Measurements from ENCODE around the gene MKNK2. TPM values are rescaled to one million over a fixed set of nuclear protein-coding genes. Genes with fewer than 3 reads are reported as not detected.
"Not testable (repeated sequence)": the region's sequence is repeated elsewhere in the genome, so short reads cannot be mapped to it uniquely, and the experiment has no call there.

The MKNK2 gene
- polyA plus RNA-seq, 5 donors: 51.7 to 124 (median 77.8) TPM

GRCh38 chr19:2034253-2034652 lies 16.8 kb downstream of the MKNK2 start:
- not testable (repeated sequence) for DNase-seq

DNA sequence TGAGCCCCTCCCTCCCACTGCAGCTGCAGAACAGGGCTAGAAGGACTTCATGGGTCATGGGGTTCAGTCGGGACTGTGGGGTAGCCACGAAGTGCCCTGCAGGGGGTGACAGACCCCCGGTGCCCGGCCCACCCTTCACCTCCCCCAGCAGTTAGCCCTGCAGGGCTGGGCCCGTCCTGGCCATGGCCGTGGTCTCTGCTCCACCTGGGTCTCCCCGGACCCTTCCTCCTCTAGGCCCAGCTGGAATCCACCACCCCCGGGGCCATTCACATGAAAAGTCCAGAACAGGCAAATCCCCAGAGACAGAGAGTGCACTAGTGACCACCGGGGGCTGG lies 17.3 kb downstream of the MKNK2 start:
- DNase-seq: no peak

GRCh38 chr19:2033115-2033824 lies 17.8 kb downstream of the MKNK2 start:
- no peak for DNase-seq

GRCh38 chr19:2032296-2032941 lies 18.6 kb downstream of the MKNK2 start:
- peak; percentile 82 to 83 for DNase-seq

- DNase-seq: peak in 1 of 2 donors; percentile 55
Observed at GRCh38 chr19:2027361-2027760, 23.7 kb downstream of the MKNK2 start.

- DNase-seq: no peak
Observed at GRCh38 chr19:2026770-2027169, 24.3 kb downstream of the MKNK2 start.

DNA sequence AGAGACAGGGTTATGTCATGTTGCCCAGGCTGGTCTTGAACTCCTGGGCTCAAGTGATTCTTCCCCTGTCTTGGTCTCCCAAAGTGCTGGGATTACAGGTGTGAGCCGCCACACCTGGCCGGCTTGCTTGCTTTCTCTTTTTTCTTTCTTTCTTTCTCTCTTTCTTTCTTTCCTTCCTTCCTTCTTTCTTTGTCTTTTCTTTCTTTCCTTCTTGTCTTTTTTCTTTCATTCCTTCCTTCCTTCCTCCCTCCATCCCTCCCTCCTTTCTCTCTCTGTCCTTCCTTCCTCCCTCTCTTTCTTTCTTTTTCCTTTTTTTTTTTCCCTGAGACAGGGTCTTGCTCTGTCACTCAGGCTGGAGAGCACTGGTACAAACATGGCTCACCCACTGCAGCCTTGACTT lies 28.8 kb downstream of the MKNK2 start:
- DNase-seq: no peak

DNA sequence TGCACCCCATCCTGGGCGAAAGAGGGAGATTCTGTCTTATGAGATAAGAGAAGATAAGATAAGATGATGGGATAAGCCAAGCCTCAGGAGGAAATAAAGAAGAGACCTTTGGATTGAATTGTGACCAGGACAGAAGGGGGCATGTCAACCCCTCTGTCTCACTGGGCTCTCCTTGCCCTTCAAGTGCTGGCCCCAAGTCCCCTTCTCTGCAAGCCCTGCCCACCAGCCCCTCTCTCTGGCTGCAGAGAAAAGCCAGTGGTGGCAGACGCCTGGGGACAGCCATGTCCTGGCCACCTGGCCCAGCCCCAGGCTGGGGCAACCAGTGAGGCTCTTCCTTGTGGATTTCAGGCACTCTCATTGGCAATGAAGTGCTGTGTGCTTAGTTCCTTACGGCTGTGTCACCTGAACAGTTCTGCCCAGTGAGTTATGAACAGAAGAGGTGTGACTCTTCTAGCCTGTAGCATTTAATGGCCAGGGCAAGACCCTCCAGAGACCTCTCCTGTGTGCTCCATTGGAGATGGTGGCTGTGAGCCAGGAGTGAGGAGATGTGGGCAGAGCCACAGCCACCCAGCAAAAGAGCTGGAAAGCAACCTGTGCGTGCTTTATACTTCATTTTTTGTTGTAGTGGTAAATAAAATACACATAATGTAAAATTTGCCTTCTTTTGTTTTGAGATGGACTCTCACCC lies 29.4 kb downstream of the MKNK2 start:
- no peak for DNase-seq

GRCh38 chr19:2018752-2019151 lies 32.3 kb downstream of the MKNK2 start:
- DNase-seq: no peak

- peak; percentile 56 to 61 for DNase-seq
Observed at GRCh38 chr19:2016041-2016807, 34.8 kb downstream of the MKNK2 start.

- peak; percentile 63 to 71 for DNase-seq
Observed at GRCh38 chr19:2015608-2015950, 35.5 kb downstream of the MKNK2 start, which contains the start of gene BTBD2. Gene BTBD2, minus strand, starts transcription at chr19:2015714. Its CDS starts 11 bp downstream, at chr19:2015703.

- no peak for DNase-seq
Observed at GRCh38 chr19:2014731-2015607, 36.1 kb downstream of the MKNK2 start.

DNA sequence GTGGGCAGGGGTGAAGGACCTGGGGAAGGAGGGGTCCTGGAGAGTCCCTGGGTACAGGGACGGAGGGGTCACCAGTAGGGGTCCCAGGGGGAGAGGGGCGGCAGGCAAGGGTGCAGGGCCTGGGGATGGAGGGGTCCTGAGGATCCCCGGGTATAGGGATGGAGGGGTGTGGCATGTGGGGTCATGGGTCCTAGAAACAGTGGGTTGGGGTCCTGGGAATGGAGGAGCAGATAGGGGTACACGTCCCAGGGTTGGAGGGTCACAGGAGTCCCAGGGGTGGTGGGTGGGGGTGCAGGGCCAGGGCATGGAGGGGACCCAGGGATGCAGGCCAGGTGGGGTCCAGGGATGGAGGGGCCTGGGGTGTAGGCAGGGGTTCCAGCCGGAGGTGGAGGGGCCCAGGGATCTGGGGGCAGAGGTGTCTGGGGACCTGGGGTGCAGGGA lies 36.9 kb downstream of the MKNK2 start:
- DNase-seq: no peak

DNA sequence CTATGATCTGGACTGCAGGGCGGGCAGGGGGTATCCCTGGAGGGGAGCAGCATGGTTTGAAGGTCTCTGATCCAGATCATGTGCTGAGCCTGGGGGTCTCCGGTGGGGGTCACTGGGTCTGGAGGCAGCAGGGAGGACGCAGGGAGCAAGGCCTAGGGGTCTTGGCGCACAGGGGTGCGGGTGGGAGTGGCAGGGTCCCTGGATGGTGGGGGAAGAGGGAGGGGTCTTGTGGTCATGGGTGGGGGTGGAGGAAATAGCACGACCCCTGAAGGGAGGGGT lies 37.4 kb downstream of the MKNK2 start:
- no peak for DNase-seq

DNA sequence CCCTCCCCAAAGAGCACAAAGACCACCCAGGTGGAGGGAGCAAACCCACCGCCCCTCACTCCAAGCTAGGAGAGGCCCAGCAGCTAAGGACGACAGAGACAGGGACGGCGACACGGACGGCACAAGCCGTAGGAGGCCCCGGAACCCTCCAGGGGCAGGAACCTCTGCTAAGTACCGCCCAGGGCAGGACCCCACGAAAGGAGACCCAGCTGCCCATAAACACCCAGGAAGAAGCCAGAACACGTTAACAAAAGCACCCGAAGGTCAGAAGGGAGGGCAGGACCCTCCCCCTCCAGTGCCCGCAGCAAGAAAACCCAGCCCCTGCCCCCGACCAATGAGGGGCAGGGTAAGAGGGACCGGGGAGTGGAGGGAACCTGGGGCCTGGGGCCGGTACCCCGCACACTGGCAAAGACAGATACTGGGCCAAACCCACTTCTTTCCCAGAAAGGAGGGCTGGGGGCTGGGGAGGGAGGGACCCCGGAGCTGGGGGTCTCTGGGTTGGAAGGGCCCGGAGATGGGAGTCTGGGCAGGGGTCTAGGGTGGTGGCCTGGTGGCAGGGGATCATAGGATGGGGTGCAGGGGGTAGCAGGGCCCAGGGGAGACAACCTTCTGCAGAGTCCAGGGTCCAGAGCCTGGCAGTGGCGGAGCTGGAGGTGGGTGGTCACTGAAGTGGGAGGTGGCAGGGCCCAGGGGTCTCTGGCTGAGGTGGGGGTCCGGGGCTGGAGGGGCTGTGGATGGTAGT lies 37.9 kb downstream of the MKNK2 start:
- DNase-seq: no peak

DNA sequence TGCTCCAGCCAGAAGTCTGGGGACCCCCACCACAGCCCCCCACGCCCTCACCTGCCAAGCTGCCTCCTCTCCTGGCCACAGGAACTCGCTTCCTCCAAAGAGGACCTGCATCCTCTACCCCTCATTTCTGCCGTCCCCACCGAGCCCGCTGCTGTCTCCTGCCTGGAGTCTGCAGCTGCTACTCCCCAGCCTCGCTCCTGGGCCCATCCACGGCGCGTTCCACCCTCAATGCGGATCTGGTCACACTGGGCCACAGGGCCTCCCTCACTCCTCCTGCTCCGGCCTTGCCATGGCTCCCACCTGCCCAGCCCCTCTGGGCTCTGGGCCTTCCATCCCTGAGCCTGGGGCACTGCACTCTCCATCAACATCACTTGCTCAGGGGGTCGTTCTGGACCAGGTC lies 39.9 kb downstream of the MKNK2 start:
- DNase-seq: no peak

DNA sequence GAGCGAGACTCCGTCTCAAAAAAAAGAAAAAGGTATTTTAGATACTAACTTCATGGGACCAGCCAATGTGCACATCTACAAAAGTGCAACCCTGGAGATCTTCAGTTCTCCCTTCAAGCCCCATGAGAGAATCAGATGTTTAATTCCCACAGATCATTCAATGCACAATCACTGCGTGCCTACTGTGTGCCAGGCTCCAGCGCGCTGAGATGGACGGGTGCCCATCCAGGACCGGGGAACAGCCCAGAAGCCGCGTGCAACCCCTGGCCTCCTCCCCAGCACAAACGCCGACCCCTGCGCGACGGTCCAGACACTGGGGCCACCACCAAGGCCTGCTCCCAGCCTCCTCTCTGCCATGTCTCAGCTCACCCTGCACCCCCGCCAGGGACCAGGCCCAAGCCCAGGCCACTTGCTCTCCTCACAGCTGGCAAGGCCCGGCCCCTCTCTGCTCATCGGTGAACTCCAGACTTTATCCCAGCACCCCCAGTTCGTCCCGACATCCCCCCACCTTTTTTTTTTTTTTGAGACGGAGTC lies 40.8 kb downstream of the MKNK2 start:
- DNase-seq: no peak

DNA sequence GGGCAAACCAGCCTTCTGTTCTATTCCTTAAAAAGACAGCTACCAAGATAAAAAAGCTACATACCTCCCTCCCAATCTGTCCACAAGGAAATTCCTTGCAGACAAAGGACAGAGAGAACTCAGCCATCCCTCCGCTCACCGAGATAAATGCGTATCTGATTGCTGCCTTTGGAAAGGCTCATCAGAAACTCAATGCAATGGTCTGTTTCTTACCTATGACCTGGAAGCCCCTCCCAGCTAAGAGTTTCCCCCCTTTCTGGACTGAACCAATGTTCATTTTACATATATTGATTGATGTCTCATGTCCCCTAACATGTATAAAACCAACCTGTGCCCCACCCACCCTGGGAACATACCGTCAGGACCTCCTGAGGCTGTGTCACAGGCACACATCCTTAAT lies 47.2 kb downstream of the MKNK2 start:
- DNase-seq: no peak

DNA sequence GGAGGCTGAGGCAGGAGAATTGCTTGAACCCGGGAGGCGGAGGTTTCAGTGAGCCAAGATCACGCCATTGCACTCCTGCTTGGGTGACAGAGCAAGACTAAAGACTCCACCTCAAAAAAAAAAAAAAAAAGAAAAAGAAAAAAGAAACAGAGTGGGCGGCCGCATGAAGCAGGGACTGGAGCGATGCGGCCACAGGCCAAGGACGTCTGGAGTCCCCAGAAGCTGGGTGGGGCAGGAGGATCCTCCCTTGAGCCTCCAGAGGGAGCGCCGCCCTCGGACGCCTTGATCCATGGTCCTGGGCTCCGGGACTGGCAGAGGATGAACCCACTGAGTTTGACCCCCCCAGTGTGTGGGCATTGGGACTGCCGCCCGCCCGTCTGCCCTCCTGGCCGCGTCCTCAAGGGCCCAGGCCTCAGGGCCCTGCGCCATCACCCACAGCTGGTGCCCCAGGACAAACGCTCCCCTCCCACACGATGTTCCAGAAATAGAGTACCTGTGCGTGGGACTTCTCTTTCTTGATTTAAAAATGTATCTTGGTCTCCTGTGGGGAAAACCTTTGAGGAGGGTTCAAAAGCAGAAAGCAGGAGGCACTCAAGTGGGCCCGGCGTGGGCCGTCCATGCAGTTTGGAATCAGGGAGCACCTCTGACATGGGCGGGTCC lies 51.1 kb downstream of the MKNK2 start:
- DNase-seq: no peak

Measured in right lung (tissue), 5 donors.